Muscle of leg (tissue), 11 donors: Measurements from ENCODE around the gene GNAQ. TPM values are rescaled to one million over a fixed set of nuclear protein-coding genes. Genes with fewer than 3 reads are reported as not detected.
A peak's percentile ranks its signal among the peaks of the same experiment; 100 is the strongest.

Experiments used
- DNase-seq: peaks from one replicate; pipeline ENCODE4 v3.0.0; 2013
- H3K27ac ChIP-seq: one replicate; pipeline ENCODE4 v1.5.1; 2013; ENCODE audit warnings: mild to moderate bottlenecking, low read length, control low read depth
- H3K27me3 ChIP-seq: one replicate; pipeline ENCODE4 v1.6.1; 2013; ENCODE audit warnings: low read length; ENCODE audit not compliant: control insufficient read depth, insufficient read depth
- H3K36me3 ChIP-seq: one replicate; pipeline ENCODE4 v1.6.1; 2013; ENCODE audit warnings: low read length; ENCODE audit not compliant: control insufficient read depth, insufficient read depth
- H3K4me1 ChIP-seq: one replicate; pipeline ENCODE4 v1.6.1; 2013; ENCODE audit warnings: low read length; ENCODE audit not compliant: control insufficient read depth, insufficient read depth
- H3K4me3 ChIP-seq: one replicate; pipeline ENCODE4 v1.5.1; 2013; ENCODE audit warnings: low read length, control low read depth
- H3K9me3 ChIP-seq: replicated peaks from 2 replicates; pipeline ENCODE4 v1.6.1; 2013; ENCODE audit warnings: low read depth, low read length; ENCODE audit not compliant: control insufficient read depth
- WGBS: methylation state at CpG from one replicate; pipeline ENCODE4 v1.1.5; 2013; ENCODE audit warnings: missing lambda C conversion rate; ENCODE audit not compliant: insufficient coverage; 5-methylcytosine and 5-hydroxymethylcytosine counted together
- polyA plus RNA-seq, 8 donors: library from polyadenylated mRNA; unstranded; fragments of 120-200 nt; gene quantifications; one replicate each; pipeline versions ENCODE4 v1.2.1 to v1.2.3, GENCODE V29; 2013; ENCODE audit warnings: inconsistent platforms in 1 of 8, low replicate concordance in 1 of 8; ENCODE audit not compliant: insufficient read length in 8 of 8, insufficient read depth in 1 of 8
- total RNA-seq: library from RNA; stranded (reverse); fragments of 120-200 nt; gene quantifications from one replicate; pipeline ENCODE4 v1.2.4, GENCODE V29; 2013

Gene GNAQ
- total and polyA plus RNA-seq, 9 donors: 19.7 to 31.6 (median 27.0) TPM

DNA sequence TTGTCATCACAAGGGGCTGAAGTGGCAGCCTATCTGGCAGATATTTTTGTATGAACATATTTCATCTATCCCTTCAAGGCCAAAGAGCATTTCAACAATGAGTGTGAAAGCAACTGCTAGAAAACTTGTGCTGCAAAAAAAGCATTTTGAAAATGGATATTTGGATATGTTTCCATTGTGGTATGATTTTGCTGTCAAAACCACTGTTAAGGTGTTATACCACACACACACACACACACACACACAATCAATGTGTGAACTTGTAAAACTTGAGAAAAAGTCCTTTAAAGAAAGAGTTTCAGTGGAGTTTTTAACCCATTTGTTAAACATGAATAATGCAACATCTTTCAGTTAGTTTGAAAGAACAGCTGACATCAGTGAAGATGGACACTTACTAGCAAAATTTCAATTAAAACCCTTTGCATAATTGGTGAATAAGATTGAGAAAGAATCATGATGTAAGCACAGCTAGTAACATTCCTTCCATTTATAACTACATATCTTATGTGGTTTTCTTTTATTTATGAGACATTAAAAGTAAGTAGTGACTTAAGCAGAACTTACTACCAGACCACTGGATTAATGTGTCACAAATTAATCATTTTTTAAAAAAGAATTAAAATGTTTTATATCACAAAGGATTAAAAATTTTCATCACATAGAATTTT is 200.9 kb downstream of the GNAQ start:
- peaks cover 5% of the 10 kb centered on the region for H3K4me1 ChIP-seq
- no peak overlapping the region for H3K27ac ChIP-seq

GRCh38 chr9:77829420-77829819 is 202.2 kb downstream of the GNAQ start:
- H3K27me3 ChIP-seq: no peaks in the 10 kb centered on the region
- 60% methylated on average over 1 of the region's 4 CpGs for WGBS
- peak; percentile 76 for DNase-seq
- H3K4me1 ChIP-seq: peaks cover 5% of the 10 kb centered on the region
- no peaks in the 10 kb centered on the region for H3K9me3 ChIP-seq
- H3K27ac ChIP-seq: no peak overlapping the region
- no peaks in the 10 kb centered on the region for H3K36me3 ChIP-seq
- H3K4me3 ChIP-seq: no peak overlapping the region

More for the DNA sequence above, 200.9 kb downstream of the GNAQ start:
- DNase-seq: no peak
- no peaks in the 10 kb centered on the region for H3K36me3 ChIP-seq
- H3K4me3 ChIP-seq: no peak overlapping the region
- no peaks in the 10 kb centered on the region for H3K9me3 ChIP-seq
- no peaks in the 10 kb centered on the region for H3K27me3 ChIP-seq

- no peak overlapping the region for H3K27ac ChIP-seq
- no CpG with 5 or more reads among the region's 6 CpGs for WGBS
- H3K4me1 ChIP-seq: peaks cover 2% of the 10 kb centered on the region
These were observed 204.4 kb downstream of the GNAQ start for GRCh38 chr9:77827104-77827784.

GRCh38 chr9:77826621-77827020 is 205.0 kb downstream of the GNAQ start:
- Histone ChIP-seq H3K36me3 (no peaks in the 10 kb centered on the region), H3K27me3 (no peaks in the 10 kb centered on the region), H3K9me3 (no peaks in the 10 kb centered on the region), H3K4me1 (peaks cover 2% of the 10 kb centered on the region), H3K4me3 (no peak overlapping the region), H3K27ac (no peak overlapping the region)
- no peak for DNase-seq
- no CpG with 5 or more reads among the region's 5 CpGs for WGBS

More at GRCh38 chr9:77827104-77827784, 204.4 kb downstream of the GNAQ start:
- no peaks in the 10 kb centered on the region for H3K9me3 ChIP-seq
- H3K27me3 ChIP-seq: no peaks in the 10 kb centered on the region
- DNase-seq: no peak
- no peak overlapping the region for H3K4me3 ChIP-seq
- no peaks in the 10 kb centered on the region for H3K36me3 ChIP-seq

GRCh38 chr9:77826116-77826515 is 205.5 kb downstream of the GNAQ start:
- H3K9me3 ChIP-seq: no peaks in the 10 kb centered on the region
- H3K27ac ChIP-seq: no peak overlapping the region
- no peaks in the 10 kb centered on the region for H3K27me3 ChIP-seq
- no peak for DNase-seq
- 67% methylated on average over 1 of the region's 2 CpGs for WGBS
- peaks cover 2% of the 10 kb centered on the region for H3K4me1 ChIP-seq
- no peak overlapping the region for H3K4me3 ChIP-seq
- H3K36me3 ChIP-seq: no peaks in the 10 kb centered on the region

DNA sequence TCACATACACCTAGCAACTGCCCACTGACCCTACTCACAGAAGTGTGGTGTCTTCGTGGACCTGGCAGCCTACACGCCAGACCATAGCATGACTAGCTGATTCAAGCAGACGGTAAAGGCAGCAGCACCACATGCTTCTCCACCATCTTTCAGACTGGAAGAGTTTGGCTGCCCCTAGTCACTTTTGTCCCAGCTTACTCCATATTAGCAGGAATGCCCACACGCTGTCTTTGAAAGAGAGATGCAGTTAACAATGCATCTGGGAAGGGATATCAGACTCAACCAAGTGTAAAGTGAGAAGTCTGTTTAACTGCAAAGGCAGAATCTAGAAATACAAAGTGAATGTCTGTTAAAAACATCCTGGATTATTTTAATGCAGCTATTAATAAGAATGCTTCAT is 206.2 kb downstream of the GNAQ start:
- Histone ChIP-seq H3K36me3 (no peaks in the 10 kb centered on the region), H3K27ac (no peak overlapping the region), H3K9me3 (no peaks in the 10 kb centered on the region), H3K4me1 (peaks cover 2% of the 10 kb centered on the region), H3K4me3 (no peak overlapping the region), H3K27me3 (no peaks in the 10 kb centered on the region)
- WGBS: 84% methylated on average over 3 of the region's 4 CpGs
- no peak for DNase-seq

DNA sequence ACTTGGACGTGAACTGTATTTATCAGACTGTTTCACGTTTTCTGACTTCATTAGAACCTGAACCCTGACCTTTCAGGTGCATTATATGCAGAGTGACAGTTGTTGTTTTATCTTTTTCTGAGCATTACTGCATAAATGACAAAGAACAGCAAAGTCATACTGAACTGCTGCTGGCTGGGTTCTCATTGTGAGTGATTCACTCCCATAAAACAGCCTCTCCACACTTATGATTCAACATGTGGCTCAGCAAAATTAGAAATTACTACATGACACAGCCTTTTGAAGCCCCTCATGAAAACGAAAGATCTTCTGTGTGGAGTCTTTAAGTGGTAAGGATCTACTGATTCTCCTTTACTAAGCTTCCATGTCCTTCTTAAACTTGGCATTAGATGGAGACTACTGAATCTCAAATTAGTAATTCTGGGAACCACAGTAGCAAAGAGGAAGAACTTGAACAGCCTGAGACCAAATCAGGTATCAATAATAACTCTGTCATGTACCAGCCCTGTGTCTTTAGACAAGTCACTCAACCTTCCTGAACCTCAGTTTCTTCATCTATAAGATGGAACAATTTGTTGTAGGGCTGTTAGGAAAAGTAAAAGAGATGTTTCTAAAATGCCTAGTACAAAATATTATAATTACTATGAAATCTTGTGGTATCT is 211.2 kb downstream of the GNAQ start:
- no peak for DNase-seq
- Histone ChIP-seq H3K9me3 (no peaks in the 10 kb centered on the region), H3K4me1 (no peaks in the 10 kb centered on the region), H3K36me3 (no peaks in the 10 kb centered on the region), H3K4me3 (no peak overlapping the region), H3K27me3 (no peaks in the 10 kb centered on the region), H3K27ac (no peak overlapping the region)
- WGBS: no CpG with 5 or more reads among the region's 3 CpGs

- Histone ChIP-seq H3K9me3 (no peaks in the 10 kb centered on the region), H3K27me3 (no peaks in the 10 kb centered on the region), H3K36me3 (no peaks in the 10 kb centered on the region), H3K4me3 (no peak overlapping the region), H3K4me1 (no peaks in the 10 kb centered on the region), H3K27ac (no peak overlapping the region)
- peak; percentile 45 for DNase-seq
- WGBS: no CpG with 5 or more reads among the region's 1 CpG
These were observed 212.0 kb downstream of the GNAQ start for GRCh38 chr9:77819657-77820056.

GRCh38 chr9:77817590-77818311 is 213.9 kb downstream of the GNAQ start:
- Histone ChIP-seq H3K4me1 (no peaks in the 10 kb centered on the region), H3K27me3 (no peaks in the 10 kb centered on the region), H3K9me3 (no peaks in the 10 kb centered on the region), H3K27ac (no peak overlapping the region), H3K36me3 (no peaks in the 10 kb centered on the region), H3K4me3 (no peak overlapping the region)
- 67% methylated on average over 2 of the region's 7 CpGs for WGBS
- DNase-seq: no peak
